Prostate gland (tissue), 2 donors: ENCODE measurements around the gene BICDL1. TPM values are rescaled to one million over a fixed set of nuclear protein-coding genes. Genes with fewer than 3 reads are reported as not detected.

Source experiments
- DNase-seq: peaks from one replicate; pipeline ENCODE4 v3.0.0-alpha.2; 2019; ENCODE audit warnings: low spot score
- H3K27ac ChIP-seq, 2 donors: fragments of 200-600 bp; sonication (generic); 2 replicates each; pipeline ENCODE4 v1.5.1; 2017 to 2019
- H3K27me3 ChIP-seq: fragments of 200-600 bp; sonication (generic); replicated peaks from 2 replicates; pipeline ENCODE4 v1.5.1; 2019; ENCODE audit not compliant: insufficient read depth
- H3K36me3 ChIP-seq, 2 donors: fragments of 200-600 bp; sonication (generic); 1 replicate in 1 of 2; 2 replicates in 1 of 2; pipeline versions ENCODE4 v1.5.1 to v1.8.1; 2017 to 2019
- H3K4me1 ChIP-seq: fragments of 200-600 bp; sonication (generic); replicated peaks from 2 replicates; pipeline ENCODE4 v1.5.1; 2019
- H3K4me3 ChIP-seq, 2 donors: fragments of 200-600 bp; sonication (generic); 2 replicates each; pipeline ENCODE4 v1.5.1; 2017 to 2019
- H3K9me3 ChIP-seq: fragments of 200-600 bp; sonication (generic); 2 replicates; pipeline ENCODE4 v1.5.1; 2017
- POLR2A ChIP-seq: fragments of 450-650 bp; IDR thresholded peaks from one replicate; pipeline ENCODE4 v1.6.1; 2016; ENCODE audit warnings: antibody characterized with exemption, mild to moderate bottlenecking
- POLR2AphosphoS5 ChIP-seq: sonication (generic); formaldehyde crosslinking; IDR thresholded peaks from one replicate; pipeline ENCODE4 v1.6.1; 2017; ENCODE audit warnings: antibody characterized with exemption
- WGBS: methylation state at CpG from one replicate; pipeline ENCODE4 v1.1.5; 2018; 5-methylcytosine and 5-hydroxymethylcytosine counted together
- intact Hi-C: fragments of 100-400 bp; cut with DNase I; formaldehyde crosslinking; loops from one replicate; pipeline ENCODE4 v1.14.2; 2022
- total RNA-seq, 2 donors: library from RNA; depleted of rRNA; stranded (reverse); fragments of >200 nt; gene quantifications; one replicate each; pipeline ENCODE4 v1.1.0, GENCODE V29; 2016
- TF ChIP-seq, protein P1 (sequence below), 4 experiments: fragments of 200-600 bp in 2 of 4; fragments of 450-650 bp in 2 of 4; sonication (generic) in 2 of 4; IDR thresholded peaks; 1 replicate in 3 of 4; 2 replicates in 1 of 4; pipeline ENCODE4 v1.5.1; 2016 to 2019; ENCODE audit warnings: antibody characterized with exemption in 4 of 4, mild to moderate bottlenecking in 2 of 4, moderate library complexity in 2 of 4

Gene BICDL1
- total RNA-seq, 2 donors from 2014 or later, result 8.6 to 34.0 TPM

DNA sequence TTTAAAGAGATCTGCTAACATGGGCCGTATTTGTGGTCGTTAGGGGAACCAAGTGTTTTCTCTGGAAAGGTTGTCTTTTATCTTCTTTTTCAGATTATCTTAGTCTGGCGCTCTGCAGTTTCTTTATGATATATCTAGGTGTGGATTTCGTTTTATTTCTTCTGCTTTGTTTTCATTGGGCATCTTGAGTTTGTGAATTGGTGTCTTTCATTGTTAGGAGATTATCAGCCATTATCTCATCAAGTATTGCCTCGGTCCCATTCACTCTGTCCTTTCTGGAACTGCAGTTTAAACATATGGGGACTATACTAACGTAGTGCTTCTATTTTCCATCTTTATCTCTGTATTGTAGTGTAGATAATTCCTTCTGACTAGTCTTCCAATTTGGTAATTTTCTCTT, 60.4 kb downstream of the BICDL1 start:
- no peaks in the 10 kb centered on the region for H3K27me3 ChIP-seq

GRCh38 chr12:120051535-120051934, 62.5 kb downstream of the BICDL1 start:
- H3K36me3 ChIP-seq, result no peaks in the 10 kb centered on the region
- intact Hi-C loops, result no loop called here
- H3K4me3 ChIP-seq, result no peak overlapping the region
- WGBS, result 87% methylated on average over 3 of the region's 3 CpGs
- H3K27me3 ChIP-seq, result no peaks in the 10 kb centered on the region
- no peaks in the 10 kb centered on the region for H3K9me3 ChIP-seq
- H3K4me1 ChIP-seq, result no peaks in the 10 kb centered on the region
- no peak for DNase-seq
- TF ChIP-seq POLR2AphosphoS5, result no peak
- TF ChIP-seq, protein P1, sequence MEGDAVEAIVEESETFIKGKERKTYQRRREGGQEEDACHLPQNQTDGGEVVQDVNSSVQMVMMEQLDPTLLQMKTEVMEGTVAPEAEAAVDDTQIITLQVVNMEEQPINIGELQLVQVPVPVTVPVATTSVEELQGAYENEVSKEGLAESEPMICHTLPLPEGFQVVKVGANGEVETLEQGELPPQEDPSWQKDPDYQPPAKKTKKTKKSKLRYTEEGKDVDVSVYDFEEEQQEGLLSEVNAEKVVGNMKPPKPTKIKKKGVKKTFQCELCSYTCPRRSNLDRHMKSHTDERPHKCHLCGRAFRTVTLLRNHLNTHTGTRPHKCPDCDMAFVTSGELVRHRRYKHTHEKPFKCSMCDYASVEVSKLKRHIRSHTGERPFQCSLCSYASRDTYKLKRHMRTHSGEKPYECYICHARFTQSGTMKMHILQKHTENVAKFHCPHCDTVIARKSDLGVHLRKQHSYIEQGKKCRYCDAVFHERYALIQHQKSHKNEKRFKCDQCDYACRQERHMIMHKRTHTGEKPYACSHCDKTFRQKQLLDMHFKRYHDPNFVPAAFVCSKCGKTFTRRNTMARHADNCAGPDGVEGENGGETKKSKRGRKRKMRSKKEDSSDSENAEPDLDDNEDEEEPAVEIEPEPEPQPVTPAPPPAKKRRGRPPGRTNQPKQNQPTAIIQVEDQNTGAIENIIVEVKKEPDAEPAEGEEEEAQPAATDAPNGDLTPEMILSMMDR (IDR thresholded peaks at IDR 0.05), result no peak
- TF ChIP-seq POLR2A, result no peak
- no peak overlapping the region for H3K27ac ChIP-seq

More for the DNA sequence above, 60.4 kb downstream of the BICDL1 start:
- TF ChIP-seq POLR2A (no peak), POLR2AphosphoS5 (no peak)
- TF ChIP-seq, protein P1 (IDR thresholded peaks at IDR 0.05), result no peak
- WGBS, result 74% methylated on average over 6 of the region's 6 CpGs
- Histone ChIP-seq H3K36me3 (no peaks in the 10 kb centered on the region), H3K27ac (no peak overlapping the region), H3K4me3 (no peak overlapping the region), H3K4me1 (no peaks in the 10 kb centered on the region), H3K9me3 (no peaks in the 10 kb centered on the region)
- no peak for DNase-seq
- intact Hi-C loops, result no loop called here

- H3K4me1 ChIP-seq, result no peaks in the 10 kb centered on the region
- no peak for TF ChIP-seq POLR2AphosphoS5
- no peak for TF ChIP-seq POLR2A
- TF ChIP-seq, protein P1 (IDR thresholded peaks at IDR 0.05), result no peak
- no peaks in the 10 kb centered on the region for H3K36me3 ChIP-seq
- 93% methylated on average over 4 of the region's 4 CpGs for WGBS
- no peaks in the 10 kb centered on the region for H3K9me3 ChIP-seq
- H3K27me3 ChIP-seq, result no peaks in the 10 kb centered on the region
- intact Hi-C loops, result no loop called here
- H3K27ac ChIP-seq, result no peak overlapping the region
- H3K4me3 ChIP-seq, result no peak overlapping the region
- no peak for DNase-seq
Observed at GRCh38 chr12:120054293-120054692, 65.3 kb downstream of the BICDL1 start.

- H3K27ac ChIP-seq, result no peak overlapping the region
- no peak overlapping the region for H3K4me3 ChIP-seq
- WGBS, result 50% methylated on average over 2 of the region's 2 CpGs
- no peak for DNase-seq
- intact Hi-C loops, result no loop called here
- no peaks in the 10 kb centered on the region for H3K36me3 ChIP-seq
- H3K4me1 ChIP-seq, result no peaks in the 10 kb centered on the region
- no peaks in the 10 kb centered on the region for H3K9me3 ChIP-seq
- no peaks in the 10 kb centered on the region for H3K27me3 ChIP-seq
- TF ChIP-seq POLR2A (no peak), POLR2AphosphoS5 (no peak)
- TF ChIP-seq, protein P1 (IDR thresholded peaks at IDR 0.05), result no peak
Observed at GRCh38 chr12:120055231-120056000, 66.4 kb downstream of the BICDL1 start.

DNA sequence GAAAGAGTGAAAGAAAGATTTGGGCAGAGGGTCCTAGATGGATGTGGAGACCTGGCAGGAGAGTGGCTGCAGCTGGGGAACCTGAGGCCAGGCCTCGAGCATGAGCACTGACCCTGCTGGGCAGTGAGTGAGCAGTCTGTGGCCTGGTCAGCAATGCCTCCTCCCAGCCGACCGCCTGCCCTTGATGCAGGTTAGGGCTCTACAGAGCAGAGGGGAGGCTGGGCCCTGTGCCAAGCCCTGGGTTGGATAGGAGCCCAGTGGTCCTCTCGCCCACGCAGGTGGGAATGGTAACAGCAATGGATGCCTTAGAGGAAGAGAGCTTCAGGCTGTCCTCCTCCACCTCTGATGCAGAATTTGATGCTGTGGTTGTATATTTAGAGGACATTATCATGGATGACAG, 67.7 kb downstream of the BICDL1 start:
- Histone ChIP-seq H3K27me3 (no peaks in the 10 kb centered on the region), H3K4me1 (no peaks in the 10 kb centered on the region), H3K4me3 (no peak overlapping the region), H3K36me3 (no peaks in the 10 kb centered on the region), H3K9me3 (no peaks in the 10 kb centered on the region), H3K27ac (no peak overlapping the region)
- WGBS, result 59% methylated on average over 5 of the region's 5 CpGs
- no peak for DNase-seq
- TF ChIP-seq POLR2AphosphoS5, result no peak
- no peak for TF ChIP-seq POLR2A
- TF ChIP-seq, protein P1 (IDR thresholded peaks at IDR 0.05), result no peak
- intact Hi-C loops, result no loop called here
